Renal cortex interstitium (tissue), 11 donors: ENCODE data around the gene ZFR. TPM values are rescaled to one million over a fixed set of nuclear protein-coding genes. Genes with fewer than 3 reads are reported as not detected.
"Not testable (repeated sequence)": the region's sequence is repeated elsewhere in the genome, so short reads cannot be mapped to it uniquely, and the experiment has no call there.

Experiments
- DNase-seq, 11 donors: peaks; one replicate each; pipeline ENCODE4 v3.0.0-alpha.2; 2013; ENCODE audit warnings: low read depth in 9 of 11, low spot score in 4 of 11; ENCODE audit errors: extremely low read depth in 1 of 11
- polyA plus RNA-seq, 3 donors: library from polyadenylated mRNA; unstranded; fragments of 120-200 nt; gene quantifications; one replicate each; pipeline ENCODE4 v1.2.1, GENCODE V29; 2013; ENCODE audit not compliant: insufficient read length in 3 of 3

The ZFR gene
- polyA plus RNA-seq, 3 donors = 116 to 130 (median 119) TPM

DNA sequence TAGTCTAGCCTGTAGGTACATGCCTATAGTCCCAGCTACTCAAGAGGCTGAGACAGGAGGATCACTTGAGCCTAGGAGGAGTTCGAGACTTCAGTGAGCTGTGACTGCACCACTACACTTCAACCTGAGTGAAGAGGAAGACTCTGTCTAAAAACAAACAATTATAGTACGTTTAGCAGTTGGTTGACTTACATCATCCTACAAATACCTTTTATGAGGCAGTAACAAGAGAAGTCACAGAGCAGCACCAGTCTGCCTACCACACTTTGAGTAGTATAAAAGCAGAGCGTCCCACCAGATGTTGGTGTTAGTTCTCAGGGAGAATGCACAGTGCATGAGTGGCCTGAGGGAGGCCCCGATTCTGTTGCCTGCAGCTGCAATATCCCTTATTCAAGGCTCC lies 16.1 kb downstream of the ZFR start:
- DNase-seq = no peak

DNA sequence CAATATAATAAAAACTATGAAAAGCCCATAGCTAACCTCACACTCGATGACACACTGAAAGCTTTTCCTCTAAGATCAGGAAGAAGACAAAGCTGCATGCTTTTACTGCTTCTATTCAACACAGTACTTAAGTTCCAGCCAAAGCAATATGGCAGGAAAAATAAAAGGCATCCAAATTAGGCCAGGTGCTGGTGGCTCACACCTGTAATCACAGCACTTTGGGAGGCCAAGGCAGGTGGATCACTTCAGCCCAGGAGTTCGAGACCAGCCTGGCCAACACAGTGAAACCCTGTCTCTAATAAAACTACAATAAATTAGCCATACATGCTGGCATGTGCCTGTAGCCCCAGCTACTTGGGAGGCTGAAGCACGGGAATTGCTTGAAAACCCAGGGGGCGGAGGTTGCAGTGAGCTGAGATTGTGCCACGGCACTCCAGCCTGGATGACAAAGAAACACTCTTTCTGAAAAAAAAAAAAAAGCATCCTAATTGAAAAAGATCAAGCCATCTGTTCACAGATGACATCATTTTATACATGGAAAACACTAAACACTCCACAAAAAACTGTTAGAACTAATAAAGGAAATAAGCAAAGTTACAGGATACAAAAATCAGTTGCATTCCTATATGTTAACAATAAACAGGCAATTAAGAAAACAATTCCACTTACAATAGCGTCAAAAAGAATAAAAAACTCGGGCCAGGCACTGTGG lies 17.9 kb downstream of the ZFR start:
- DNase-seq = no peak

DNA sequence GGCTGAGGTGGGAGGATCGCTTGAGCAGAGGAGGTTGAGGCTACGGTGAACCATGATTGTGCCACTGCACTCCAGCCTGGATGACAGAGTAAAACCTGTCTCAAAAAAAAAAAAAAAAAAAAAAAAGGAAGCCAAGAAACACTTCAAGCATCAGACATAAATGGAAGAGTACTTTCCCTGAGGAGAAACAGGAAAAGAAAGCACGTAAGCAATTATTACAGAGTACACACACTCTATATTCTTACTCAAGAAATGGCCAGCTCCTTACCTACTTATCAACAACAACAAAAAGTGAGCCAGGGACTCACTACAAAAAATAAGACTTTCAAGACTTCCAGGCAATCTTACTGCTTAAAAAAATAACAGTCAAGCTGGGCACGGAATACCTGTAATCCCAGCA lies 21.8 kb downstream of the ZFR start:
- DNase-seq = no peak

DNA sequence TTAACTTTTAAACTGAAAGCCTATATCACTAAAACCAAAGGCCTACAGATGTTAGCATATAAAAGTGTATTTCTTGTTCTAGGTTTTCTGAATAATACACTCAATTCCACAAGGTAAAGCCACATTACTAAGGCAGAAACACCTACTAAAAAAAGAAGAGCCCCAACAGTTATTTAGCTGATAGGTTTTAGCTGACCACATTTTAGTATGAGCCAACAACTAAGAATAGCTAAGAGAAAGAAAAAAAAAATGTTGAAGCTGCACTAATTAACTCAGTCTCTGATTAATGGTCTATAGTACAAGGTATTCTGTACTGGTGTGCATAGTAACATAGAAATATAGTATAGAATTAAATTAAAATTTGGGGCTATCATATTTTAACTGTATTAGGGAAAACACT lies 23.5 kb downstream of the ZFR start:
- DNase-seq = no peak

DNA sequence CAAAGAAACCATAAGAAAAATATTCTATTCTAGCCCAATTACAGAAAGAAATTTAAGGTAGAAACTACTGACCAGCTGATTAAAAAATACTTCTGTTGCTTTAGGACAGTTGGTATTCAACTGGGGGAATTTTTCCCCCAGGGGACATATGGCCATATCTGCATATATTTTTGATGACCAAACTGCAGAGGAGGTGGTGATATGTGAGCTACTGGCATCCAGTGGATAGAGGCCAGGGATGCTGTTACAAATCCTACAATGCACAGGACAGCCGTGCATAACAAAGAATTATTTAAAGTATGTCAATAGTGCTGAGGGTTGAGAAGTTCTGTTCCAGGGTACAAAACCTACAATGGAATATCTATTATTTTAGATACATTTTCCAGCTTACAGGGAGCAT lies 24.0 kb downstream of the ZFR start:
- no peak for DNase-seq

DNA sequence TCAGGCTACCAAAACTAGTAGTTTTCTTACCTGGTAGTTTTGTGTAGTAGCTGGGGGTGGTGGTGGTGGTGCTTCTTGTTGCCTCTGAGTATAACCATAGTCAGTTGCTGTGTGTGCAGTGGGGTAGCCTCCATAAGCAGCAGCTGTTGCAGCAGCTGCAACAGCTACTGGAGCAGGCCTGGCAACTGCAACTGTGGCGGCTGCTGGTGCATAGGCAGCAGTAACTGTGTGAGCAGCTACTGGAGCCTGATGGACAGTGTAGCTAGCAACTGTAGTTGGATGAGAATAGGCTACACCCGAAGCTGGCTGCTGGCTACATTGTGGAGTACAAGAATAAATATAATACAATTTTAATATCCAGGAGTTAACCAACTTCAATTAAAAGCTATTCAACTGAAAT lies 24.7 kb downstream of the ZFR start:
- DNase-seq = no peak

DNA sequence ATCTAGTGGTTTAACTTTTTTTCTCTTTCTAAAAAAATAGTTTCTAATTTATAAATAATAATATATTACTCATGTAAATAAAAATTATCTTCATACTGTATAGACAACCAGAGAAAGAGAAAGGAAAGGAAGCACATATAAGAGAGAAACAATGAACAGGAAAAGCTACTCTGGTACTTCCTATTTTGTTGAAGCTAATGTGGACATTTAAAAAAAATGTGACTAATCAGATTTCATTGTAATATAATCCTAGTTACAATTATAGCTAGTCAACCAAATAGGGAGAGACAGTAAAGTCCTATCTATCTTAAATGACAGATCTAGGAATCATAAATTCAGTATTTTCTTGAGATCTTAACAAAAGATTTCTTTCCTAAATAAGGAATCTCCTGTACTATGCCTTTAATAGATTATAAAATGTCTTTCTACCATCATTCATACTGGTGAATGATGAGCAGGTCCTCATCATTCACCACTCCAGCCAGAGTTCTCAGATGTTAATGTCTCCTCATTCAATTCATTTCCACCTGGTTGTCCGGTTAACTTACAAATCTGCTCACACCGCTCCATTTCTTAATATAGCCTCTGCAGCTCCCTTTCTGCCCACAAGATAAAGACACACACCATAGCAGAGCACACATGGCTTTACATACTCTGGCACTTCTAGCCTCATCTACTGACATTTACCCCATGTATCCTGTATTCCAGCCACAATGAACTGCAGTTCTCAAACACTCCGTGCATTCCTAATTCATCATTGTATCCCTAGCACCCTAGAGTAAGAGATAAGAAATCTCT lies 30.9 kb downstream of the ZFR start:
- no peak for DNase-seq

DNA sequence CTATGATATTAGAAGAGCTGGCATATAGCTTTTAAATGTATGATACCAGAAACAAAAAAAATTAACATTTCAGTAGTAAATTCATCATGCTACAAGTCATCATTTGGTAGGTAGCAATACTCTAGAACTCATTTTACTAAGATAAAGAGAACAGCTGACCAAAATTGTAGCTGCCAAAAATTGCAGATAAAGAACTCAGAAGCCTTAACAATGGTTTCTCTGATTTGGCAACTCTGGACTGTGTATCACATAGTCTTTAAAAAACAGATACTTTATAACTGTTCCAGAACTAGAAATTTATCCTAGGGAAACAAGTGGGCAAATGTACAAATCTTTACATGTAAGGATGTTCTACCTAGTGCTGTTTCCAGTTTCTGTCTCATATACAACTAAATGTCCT lies 33.9 kb downstream of the ZFR start:
- DNase-seq = no peak

DNA sequence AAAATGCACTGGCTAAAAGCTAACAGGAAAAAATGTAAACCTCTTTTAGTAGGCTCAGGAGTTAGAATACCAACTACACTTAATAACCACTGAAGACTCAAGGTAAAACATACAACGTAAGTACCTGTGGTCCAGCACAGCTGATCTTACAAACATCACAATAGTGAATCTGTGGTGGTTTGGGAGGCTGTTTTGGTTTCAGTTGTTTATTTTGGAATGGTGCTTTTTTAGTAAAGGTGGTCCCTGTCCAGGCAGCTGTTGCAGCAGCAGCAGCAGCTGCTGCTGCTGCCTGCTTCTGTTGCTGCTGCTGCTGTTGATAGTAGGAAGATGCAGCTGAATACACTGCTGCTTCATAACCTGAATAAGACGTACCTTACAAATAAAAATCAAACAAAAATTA lies 37.9 kb downstream of the ZFR start:
- DNase-seq = no peak

DNA sequence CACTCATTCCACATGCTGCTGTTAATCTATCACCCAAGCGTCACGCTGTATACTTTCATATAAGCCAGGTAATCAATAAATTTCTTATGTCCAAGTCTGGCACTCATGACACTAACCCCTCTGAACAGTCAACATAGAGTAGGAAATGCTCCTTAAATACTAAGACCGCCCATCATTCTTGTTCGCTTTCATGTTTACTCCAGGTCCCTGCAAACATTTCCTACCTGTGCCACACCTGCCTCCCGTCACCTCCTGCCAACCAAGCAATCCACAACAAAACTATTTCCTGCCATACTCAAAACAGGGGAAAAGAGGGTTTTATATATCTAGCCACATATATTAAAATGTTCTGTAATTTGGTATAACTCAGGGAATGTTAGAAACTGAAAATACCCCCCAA lies 39.0 kb downstream of the ZFR start:
- no peak for DNase-seq

DNA sequence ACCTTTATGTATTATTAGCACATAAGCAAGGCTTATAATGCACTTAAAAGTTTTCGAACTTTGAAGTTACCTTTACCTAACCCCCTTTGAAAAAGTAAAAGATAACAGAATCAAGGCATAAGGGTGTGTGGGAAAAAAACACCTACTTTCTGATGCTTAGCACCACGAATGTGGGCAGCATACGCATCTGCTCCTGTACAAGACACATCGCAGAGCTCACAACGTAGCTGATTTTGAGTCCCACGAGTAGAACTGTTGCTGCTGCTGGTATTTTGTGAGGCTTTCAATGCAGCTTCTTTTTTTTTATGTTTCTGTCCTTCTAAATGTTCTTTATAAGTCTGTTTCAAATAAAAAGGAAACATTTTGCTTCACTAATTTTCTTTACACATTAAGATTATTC lies 40.8 kb downstream of the ZFR start:
- no peak for DNase-seq

DNA sequence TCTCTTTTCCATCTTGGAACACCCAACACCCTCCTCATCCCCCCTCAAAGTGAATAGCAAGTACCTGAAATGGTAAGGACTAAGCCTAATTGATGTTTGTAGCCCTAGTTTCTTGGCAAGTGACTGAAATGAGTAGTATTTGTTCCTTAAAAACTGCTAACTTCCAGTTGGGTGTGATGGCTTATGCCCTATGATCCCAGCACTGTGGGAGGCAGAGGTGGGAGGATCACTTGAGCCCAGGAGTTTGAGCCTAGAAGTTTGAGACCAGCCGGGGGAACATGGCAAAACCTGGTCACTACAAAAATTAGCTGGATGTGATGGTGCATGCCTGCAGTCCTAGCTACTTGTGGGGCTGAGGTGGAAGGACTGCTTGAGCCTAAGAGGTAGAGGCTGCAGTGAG lies 44.1 kb downstream of the ZFR start:
- no peak for DNase-seq

DNA sequence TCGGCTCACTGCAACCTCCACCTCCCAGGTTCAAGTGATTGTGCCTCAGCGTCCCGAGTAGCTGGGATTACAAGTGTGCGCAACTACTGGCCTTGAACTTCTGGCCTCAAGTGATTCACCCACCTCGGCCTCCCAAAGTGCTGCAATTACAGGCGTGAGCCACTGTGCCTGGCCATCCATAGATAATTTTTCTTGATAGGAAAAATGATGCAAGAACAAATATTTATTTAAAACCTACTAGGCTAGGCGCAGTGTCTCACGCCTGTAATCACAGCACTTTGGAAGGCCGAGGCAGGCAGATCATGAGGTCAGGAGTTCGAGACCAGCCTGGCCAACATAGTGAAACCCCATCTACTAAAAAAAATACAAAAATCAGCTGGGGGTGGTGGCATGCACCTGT lies 45.8 kb downstream of the ZFR start:
- DNase-seq = not testable (repeated sequence)

DNA sequence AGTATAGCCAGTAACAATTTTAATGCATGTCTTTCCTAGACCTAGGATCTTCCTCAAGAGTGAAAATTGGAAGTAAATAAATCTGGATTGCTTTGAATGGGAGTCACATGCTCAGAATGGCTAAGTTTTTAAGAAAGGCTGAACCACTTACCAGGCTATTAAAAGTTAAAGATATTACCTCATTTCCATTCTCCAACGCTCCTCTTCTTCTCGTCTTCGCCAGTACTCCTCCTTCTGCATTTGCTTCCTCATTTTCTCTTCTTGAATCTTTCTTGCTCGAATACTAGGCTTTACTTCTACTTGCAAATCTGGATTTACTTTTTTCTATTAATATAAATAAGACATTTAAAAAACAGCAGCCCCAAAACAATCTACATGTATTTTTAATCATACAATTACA lies 49.6 kb downstream of the ZFR start:
- DNase-seq = no peak

DNA sequence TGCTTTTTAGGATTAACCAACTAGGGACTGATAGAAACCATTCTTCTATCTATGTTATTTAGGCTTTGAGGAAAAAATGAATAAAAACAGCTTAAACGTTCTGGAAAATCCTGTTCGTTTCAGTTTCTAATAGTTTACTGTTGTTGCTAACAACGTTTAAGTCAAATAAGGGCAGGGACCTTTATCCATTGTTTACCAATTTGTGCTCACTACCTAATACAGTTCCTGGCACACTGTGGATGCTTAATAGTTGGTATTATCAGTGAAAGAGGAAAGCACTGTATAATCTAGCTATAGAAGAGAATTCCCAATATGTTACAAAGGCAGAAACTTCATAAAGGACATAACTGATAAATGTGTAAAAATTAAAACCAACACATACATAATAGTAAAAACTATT lies 52.5 kb downstream of the ZFR start:
- no peak for DNase-seq

DNA sequence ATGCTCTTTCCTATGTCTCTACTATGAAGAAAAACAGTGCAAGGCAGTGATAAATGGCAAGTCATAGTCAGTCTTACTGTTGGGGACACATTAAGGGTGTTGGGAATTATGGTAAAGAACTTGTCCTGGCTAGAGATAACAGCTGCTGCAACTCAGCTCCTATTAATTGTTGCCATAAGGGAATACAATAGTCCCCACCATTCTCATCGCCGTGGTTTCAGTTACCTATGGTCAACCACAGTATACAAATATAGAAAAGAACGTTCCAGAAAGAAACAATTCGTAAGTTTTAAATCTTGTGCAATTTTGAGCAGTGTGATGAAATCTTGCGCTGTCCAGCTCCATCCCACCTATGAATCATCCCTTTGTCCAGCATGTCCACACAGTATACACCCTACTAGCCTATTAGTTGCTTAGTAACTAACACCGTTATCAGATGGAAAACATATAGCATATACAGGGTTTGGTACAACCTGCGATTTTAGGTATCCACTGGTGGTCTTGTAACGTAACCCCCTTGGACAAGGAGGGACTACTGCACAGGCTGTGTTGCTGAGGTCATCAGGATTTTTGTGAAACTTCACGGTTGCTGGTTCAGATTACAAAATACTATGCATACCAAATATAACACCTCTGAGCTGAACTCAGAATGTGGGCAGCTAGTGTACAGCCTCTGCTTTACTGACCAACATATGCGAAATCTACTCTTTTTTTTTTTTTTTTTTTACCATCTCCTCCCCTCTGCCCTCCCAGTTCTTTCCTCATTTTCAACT lies 53.5 kb downstream of the ZFR start:
- no peak for DNase-seq

DNA sequence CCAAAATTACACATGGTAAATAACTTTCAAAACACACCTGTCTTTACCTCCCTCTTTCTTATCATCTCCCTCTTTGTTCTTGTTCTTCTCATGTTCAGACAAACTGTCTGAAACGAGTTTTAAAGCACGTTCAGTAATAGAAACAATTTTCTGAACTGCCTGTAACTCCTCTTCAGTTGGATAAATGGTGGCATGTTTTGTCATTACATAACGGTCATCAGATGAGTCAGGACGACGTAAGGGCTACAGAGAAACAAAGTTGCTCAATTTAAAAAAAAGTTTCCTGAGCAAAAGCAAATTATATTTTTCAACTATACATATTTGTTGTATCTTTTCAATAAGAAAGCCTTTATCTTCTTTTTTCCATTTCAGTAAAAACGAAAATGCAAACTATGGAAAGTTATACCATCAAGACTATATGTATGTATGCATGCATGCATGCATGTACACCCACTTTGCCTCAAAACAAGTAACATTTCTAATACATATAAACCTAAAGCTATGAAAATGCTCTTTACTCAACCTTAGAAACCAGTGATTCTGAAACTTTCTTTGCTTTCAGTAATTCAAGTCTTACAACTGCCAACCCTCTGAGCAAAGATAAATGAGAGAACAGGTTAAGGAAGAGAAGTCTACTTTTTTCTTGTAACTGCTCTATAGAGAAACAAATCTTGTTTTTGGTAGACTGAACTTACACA lies 56.0 kb downstream of the ZFR start:
- DNase-seq = no peak

DNA sequence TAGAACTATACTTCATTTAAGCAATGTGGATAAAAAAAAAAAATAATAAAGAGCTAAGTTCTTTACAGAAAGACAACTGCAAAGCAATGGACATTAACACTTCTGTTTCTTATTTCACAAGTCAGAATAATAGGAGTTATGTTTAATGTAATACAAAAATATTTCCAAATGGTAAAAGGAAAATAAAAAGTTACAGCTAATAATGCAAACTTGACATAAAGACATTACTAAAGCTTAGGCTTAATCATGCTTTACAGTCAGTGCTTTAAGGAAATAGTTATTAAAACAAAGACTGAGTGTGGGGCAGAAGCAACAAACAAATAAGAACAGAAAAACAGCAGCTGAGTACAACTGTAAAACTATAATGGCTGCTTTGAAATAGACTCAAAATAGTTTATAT lies 56.7 kb downstream of the ZFR start:
- DNase-seq = no peak

DNA sequence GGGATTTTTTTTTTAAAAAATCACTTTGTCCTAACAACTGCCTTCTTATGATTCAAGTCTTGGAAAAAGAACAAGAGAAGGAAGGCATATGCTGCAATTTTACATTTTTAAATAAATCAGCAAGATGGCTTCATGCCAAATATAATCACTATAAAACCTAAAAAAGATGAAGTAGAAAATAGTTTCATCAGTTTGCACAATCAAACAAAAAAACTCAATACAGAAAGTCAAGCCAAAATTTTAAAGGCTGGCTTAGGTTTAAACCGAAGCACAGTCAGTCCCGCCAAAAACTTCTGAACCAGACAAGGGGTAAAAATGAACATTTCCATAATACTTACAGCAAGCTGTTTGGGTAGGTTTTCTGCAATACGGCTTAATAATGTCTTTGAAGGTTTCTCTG lies 57.3 kb downstream of the ZFR start:
- no peak for DNase-seq

DNA sequence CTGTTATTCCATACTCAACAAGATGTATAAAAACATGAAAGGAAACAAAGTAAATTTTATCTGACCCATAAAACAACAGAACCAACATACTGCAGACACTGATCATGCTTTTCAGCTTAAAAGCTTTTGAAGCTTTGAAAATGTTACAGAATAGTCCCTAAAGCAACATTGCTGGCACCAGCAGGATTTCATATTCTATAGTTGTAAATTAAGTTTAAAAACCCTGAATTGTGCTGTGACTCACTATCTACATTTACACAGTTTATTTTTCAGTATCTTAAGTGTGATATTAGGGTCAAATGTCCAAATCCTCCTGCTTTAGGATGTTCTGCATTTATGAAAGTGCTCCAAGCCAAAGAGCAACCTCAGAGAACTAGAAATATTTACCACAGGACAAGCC lies 59.9 kb downstream of the ZFR start:
- no peak for DNase-seq
